A673 (cell line): ENCODE measurements around the gene PPP2CA. TPM values are rescaled to one million over a fixed set of nuclear protein-coding genes. Genes with fewer than 3 reads are reported as not detected.

ENCODE experiments used
- BruUV-seq: library from RNA; stranded (reverse); fragments of 400-500 nt; replicated peaks from 2 replicates; lab custom pipeline; 2021; lab: Mats Ljungman, UMichigan
- CTCF ChIA-PET: fragments of 300-600 bp; sonication (Branson Sonifier 250); formaldehyde crosslinking; loops from one replicate; lab custom pipeline; 2022; ENCODE audit warnings: antibody characterized with exemption; lab: Charles Lee
- POLR2A ChIA-PET: fragments of 300-600 bp; sonication (Branson Sonifier 250); formaldehyde crosslinking; loops from one replicate; lab custom pipeline; 2022; ENCODE audit warnings: antibody characterized with exemption; ENCODE audit not compliant: low non-redundant PET; lab: Charles Lee
- DNase-seq: peaks from one replicate; pipeline ENCODE4 v3.0.0-alpha.2; 2015; ENCODE audit warnings: low spot score
- H3K27ac ChIP-seq: fragments of 200-600 bp; sonication (generic); 2 replicates; pipeline ENCODE4 v1.5.1; 2016; ENCODE audit warnings: mixed run types, low read depth, mild to moderate bottlenecking, mixed read lengths, antibody characterized with exemption, low read length; ENCODE audit not compliant: poor library complexity, severe bottlenecking
- H3K27me3 ChIP-seq: fragments of 200-600 bp; sonication (generic); replicated peaks from 2 replicates; pipeline ENCODE4 v1.6.1; 2017; ENCODE audit warnings: mixed run types, low read depth, mild to moderate bottlenecking, mixed read lengths, antibody characterized with exemption, low read length; ENCODE audit not compliant: insufficient read depth, poor library complexity
- H3K36me3 ChIP-seq: fragments of 200-600 bp; sonication (generic); 2 replicates; pipeline ENCODE4 v1.6.1; 2016; ENCODE audit warnings: mixed run types, mild to moderate bottlenecking, mixed read lengths, antibody characterized with exemption, low read length; ENCODE audit not compliant: insufficient read depth, poor library complexity, severe bottlenecking
- H3K4me1 ChIP-seq: fragments of 200-600 bp; sonication (generic); 2 replicates; pipeline ENCODE4 v1.6.1; 2017; ENCODE audit warnings: mixed run types, mild to moderate bottlenecking, mixed read lengths, antibody characterized with exemption, low read length; ENCODE audit not compliant: insufficient read depth, poor library complexity, severe bottlenecking
- H3K4me3 ChIP-seq: fragments of 200-600 bp; sonication (generic); 2 replicates; pipeline ENCODE4 v1.5.1; 2016; ENCODE audit warnings: low read depth, mixed run types, mild to moderate bottlenecking, mixed read lengths, low read length; ENCODE audit not compliant: poor library complexity, severe bottlenecking
- H3K9me3 ChIP-seq: fragments of 200-600 bp; sonication (generic); 2 replicates; pipeline ENCODE4 v1.6.1; 2016; ENCODE audit warnings: mixed run types, low read depth, mild to moderate bottlenecking, mixed read lengths, antibody characterized with exemption, low read length; ENCODE audit not compliant: poor library complexity, severe bottlenecking
- CTCF ChIP-seq: fragments of 300-800, 200-600 bp; sonication (generic); conservative IDR thresholded peaks from 2 replicates; pipeline ENCODE4 v1.5.1; 2017; ENCODE audit warnings: low read depth, mild to moderate bottlenecking, antibody characterized with exemption, low read length, moderate library complexity, mixed read lengths
- EZH2 ChIP-seq: fragments of 200-600 bp; sonication (generic); IDR thresholded peaks from 2 replicates; pipeline ENCODE4 v1.6.1; 2017; ENCODE audit warnings: borderline replicate concordance, low read depth, mild to moderate bottlenecking, mixed read lengths, antibody characterized with exemption, low read length; ENCODE audit not compliant: poor library complexity, severe bottlenecking
- intact Hi-C: fragments of 100-400 bp; cut with micrococcal nuclease; formaldehyde crosslinking; loops from one replicate; pipeline ENCODE4 v1.10.0; 2022; ENCODE audit not compliant: unreplicated experiment
- total RNA-seq: library from RNA; stranded (reverse); gene quantifications from 2 replicates; pipeline ENCODE4 v1.2.3, GENCODE V29; 2021

PPP2CA gene
- total RNA-seq, 1 experiment from 2014 or later = 227 TPM

- intact Hi-C loops = no loop called here
- TF ChIP-seq CTCF = no peak
- TF ChIP-seq EZH2 = no peak
- Histone ChIP-seq H3K4me1 (no peaks in the 10 kb centered on the region), H3K36me3 (no peaks in the 10 kb centered on the region), H3K9me3 (no peaks in the 10 kb centered on the region), H3K27ac (no peak overlapping the region), H3K4me3 (no peak overlapping the region), H3K27me3 (no peaks in the 10 kb centered on the region)
- no peak for DNase-seq
- BruUV-seq = no TSS peak
- ChIA-PET CTCF (no interaction called here), POLR2A (no interaction called here)
Measured at GRCh38 chr5:134250949-134251348, 25.1 kb upstream of the PPP2CA start.

GRCh38 chr5:134249469-134250379, 23.9 kb upstream of the PPP2CA start:
- intact Hi-C loops = no loop called here

DNA sequence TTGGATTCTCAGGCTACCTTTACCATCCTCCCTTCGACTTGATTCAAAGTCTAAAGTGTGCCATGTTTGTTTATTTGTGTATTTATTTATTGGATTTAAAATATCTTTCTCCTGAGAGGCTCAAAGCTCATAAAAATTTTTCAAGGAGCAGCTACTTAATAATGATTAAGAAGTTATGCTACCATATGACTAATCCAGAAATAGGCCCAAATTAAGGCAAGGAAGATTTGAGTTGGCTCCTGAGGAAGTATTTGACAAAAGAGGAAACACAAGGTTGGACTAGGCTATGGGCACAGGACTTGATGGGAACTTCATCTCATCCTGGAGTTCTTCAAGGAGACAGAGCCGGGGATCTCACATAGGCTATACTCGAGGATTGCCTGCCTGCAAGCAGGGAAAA, 22.4 kb upstream of the PPP2CA start:
- DNase-seq = no peak
- CTCF ChIA-PET = no interaction called here

More at GRCh38 chr5:134249469-134250379, 23.9 kb upstream of the PPP2CA start:
- POLR2A ChIA-PET = no interaction called here
- Histone ChIP-seq H3K4me1 (no peaks in the 10 kb centered on the region), H3K27ac (no peak overlapping the region), H3K27me3 (no peaks in the 10 kb centered on the region), H3K36me3 (no peaks in the 10 kb centered on the region), H3K4me3 (no peak overlapping the region), H3K9me3 (no peaks in the 10 kb centered on the region)
- no peak for DNase-seq
- BruUV-seq = no TSS peak
- no peak for TF ChIP-seq EZH2
- CTCF ChIA-PET = no interaction called here

More for the DNA sequence above, 22.4 kb upstream of the PPP2CA start:
- no peak overlapping the region for H3K4me3 ChIP-seq
- H3K4me1 ChIP-seq = no peaks in the 10 kb centered on the region
- no peak overlapping the region for H3K27ac ChIP-seq
- no peaks in the 10 kb centered on the region for H3K27me3 ChIP-seq
- H3K9me3 ChIP-seq = no peaks in the 10 kb centered on the region
- intact Hi-C loops = no loop called here
- POLR2A ChIA-PET = no interaction called here
- BruUV-seq = no TSS peak
- H3K36me3 ChIP-seq = no peaks in the 10 kb centered on the region
- TF ChIP-seq EZH2 (no peak), CTCF (no peak)
